HG03457 (cell line): Measurements from ENCODE around the gene KCNIP4.

Source experiments
- ATAC-seq: cut with Tn5 transposase; IDR thresholded peaks from one replicate; pipeline ENCODE4 v1.9.1; 2021; ENCODE audit warnings: moderate number of reproducible peaks; ENCODE audit not compliant: unreplicated experiment

KCNIP4 gene

DNA sequence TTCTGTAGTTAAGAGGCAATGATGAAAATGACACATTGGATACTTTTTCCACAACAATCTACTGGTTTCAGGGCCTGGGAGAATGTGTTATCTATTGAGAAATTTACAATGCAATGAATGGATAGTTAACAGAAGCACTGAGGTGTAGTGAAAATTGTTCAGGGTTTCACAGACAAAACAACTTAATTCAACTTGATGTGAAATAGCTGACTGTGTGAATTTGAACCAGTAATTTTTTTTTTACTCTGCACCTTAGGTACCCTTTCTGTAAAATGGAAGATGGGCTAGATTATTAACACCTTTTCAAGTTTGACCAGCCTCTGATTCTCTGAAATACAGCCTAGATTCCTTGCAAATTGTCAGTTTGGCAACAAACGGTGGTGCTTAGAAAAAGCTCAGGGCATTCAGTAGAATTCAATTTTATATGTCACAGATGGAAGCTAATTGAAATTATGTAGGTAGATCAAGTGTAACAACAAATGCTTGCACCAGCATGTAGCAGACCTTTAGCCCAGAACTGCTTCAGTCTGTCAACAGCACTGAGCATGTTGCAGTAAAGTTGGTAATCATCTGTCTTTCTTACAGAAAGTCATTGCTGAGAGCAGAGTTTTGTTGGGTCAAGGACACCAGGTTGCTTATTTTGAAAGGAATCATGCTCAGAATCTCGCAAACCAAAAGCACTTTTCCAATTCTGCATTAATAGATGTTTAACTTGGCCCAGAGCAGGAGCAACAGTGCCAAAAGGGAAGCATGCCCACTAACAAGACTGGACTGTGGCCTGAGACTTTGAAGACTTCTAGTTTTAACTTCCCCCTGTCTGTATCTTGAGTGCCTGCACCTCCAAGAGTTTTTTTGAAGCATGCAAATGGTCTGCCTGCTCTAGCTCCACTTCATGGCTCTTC, 721.7 kb downstream of the KCNIP4 start:
- no peak for ATAC-seq

GRCh38 chr4:21211846-21212245, 736.7 kb downstream of the KCNIP4 start:
- no peak for ATAC-seq

GRCh38 chr4:21209860-21210259, 738.7 kb downstream of the KCNIP4 start:
- no peak for ATAC-seq

DNA sequence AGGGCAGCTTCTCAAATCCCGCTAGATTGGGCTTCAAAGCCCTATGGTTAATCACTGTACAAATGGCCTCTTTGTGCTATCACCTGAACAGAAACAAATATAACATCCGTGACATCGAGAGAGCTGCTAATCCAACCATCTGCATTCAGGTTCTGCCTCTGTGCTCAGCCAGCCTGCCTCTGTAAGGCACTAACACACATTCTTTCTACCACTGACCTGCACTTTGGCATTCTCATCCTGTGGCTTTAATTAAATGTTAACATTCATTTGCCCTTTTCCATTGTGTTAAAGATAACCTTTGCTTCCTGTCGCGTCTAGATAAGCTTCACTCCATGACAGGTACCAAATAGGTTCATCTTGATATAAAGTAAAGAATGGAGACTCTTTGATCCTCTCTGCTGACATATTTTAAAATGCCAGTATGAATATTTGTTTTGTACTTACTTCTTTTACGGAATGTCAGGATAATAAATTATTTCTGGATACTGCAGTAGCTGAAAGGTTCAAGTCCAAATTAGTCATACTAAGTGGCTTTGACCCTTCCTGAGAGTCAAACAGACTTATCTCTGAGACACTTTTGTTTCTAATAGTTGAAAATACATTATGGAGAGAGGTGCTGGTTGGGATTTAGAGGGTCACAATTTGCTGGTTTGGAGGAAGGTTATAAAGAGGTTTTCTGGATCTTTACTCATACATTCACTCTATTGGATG, 742.6 kb downstream of the KCNIP4 start:
- ATAC-seq, result no peak

- no peak for ATAC-seq
Observed at GRCh38 chr4:21203416-21203815, 745.2 kb downstream of the KCNIP4 start.

DNA sequence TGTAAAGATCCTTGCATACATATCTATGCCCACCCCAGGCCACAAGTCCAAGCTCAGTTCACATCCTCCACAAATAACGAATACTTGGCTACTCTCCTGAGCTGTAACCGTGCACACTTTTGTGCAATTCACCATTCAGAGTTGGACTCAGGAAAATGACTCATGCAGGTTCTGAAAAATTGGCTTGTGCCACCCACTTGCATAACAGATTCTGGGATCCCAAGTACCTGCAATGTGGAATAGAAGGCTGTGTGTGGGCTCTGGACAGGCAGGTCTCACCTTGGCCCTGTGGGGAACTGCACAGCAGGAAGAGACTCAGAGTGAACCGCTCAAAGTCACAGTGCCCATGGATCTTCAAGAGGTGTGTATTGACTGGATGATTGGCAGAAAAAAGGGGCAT, 745.6 kb downstream of the KCNIP4 start:
- no peak for ATAC-seq

- ATAC-seq, result no peak
Observed at GRCh38 chr4:21198683-21199082, 749.9 kb downstream of the KCNIP4 start.

DNA sequence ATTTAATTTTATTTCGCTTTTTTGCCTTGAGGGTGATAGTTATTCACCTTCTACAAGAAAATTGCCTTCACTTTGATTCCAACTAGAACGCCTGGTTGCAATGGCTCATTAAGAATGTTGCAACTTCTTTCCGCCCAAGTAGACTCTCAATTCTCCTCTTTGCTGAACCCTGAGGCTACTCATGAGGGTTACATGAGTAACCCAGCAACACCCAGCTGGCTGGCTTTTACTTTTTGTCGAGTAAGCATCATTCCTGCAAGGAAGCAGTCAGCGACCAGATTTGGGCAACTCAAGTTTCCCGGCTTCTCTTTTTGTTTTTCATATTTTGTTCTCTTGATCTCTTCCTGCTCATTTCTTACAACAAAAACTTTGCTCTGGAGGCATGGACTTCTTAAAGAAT, 752.9 kb downstream of the KCNIP4 start:
- ATAC-seq, result no peak

DNA sequence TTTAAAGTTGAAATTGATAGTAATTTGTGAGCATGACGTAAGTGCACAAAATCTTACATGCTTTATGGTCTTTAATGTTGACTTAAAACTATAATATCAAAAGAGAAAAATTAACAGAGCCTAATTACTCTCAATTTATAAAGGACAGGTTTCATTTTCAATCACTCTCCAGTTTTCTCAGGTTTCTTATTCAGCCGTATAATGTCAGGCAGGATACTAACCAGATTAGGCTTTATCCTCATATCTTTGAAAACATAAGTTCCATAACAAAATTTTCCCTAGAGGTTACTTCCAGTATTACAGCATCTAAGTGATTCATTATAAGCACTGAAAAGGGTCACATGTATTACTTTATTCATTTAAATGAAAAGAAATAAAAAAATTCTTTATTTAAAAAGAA, 756.2 kb downstream of the KCNIP4 start:
- ATAC-seq, result no peak

GRCh38 chr4:21191317-21191716, 757.3 kb downstream of the KCNIP4 start:
- ATAC-seq, result no peak

GRCh38 chr4:21184788-21185187, 763.8 kb downstream of the KCNIP4 start:
- no peak for ATAC-seq

- no peak for ATAC-seq
Observed at GRCh38 chr4:21181716-21182115, 766.9 kb downstream of the KCNIP4 start.

DNA sequence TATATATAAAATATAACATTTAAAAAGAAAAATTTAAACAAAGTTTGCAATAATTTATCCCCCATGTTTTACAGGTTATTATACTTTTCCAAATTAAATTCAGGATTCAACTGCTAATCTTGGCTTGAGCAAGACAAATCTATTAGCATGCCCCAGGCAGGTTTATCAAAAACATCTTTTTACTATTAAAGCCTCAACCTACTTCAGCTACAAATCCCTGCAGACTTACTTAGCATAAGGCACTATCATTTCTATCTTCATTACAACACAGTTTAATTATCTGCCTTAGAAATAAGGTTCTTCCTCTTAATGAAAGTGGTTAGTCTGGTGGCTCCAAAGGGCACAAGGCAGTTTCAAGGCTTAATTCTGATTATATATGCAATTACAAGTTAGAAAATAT, 770.7 kb downstream of the KCNIP4 start:
- ATAC-seq, result no peak

DNA sequence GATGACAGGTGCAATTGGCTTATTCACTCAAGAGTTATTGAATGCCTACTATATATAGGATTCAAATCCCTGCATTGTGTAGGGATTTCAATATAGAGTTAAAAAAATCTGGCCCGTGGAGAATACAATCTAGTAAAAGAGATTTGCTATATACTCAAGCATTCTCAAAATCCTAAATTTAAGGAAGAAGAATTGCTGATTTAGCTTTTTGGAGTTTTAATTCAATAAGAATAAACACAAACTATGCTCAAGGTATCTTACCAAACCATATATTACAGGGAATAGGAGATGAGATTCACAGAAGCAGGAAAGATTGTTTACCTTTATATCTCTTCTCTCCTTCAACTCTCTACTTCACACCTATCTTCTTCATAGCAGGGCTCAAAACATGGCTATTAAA, 771.5 kb downstream of the KCNIP4 start:
- ATAC-seq, result no peak

DNA sequence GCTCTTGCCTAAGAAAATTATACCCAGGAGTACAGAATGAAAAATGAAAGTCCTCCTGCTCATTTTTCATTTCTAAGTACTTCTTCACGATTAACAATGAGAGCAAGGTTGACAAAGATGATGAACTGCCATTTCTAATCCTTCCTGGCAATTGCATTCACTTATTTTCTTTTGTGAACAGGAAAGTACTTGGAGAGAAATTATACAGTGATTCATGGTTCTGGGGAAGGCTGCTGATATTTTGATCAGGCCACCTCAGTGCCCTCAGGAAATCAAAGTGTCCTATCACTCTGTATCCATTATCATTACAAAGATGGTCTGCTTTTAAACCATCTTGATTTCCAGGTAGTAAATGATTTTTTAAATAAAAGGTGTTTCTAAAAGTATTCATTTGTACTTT, 780.9 kb downstream of the KCNIP4 start:
- no peak for ATAC-seq

GRCh38 chr4:21155367-21155766, 793.2 kb downstream of the KCNIP4 start:
- no peak for ATAC-seq

GRCh38 chr4:21139327-21139726, 809.2 kb downstream of the KCNIP4 start:
- no peak for ATAC-seq

- ATAC-seq, result no peak
Observed at GRCh38 chr4:21136051-21136630, 812.4 kb downstream of the KCNIP4 start.

- ATAC-seq, result no peak
Observed at GRCh38 chr4:21134994-21135393, 813.6 kb downstream of the KCNIP4 start.

- ATAC-seq, result no peak
Observed at GRCh38 chr4:21130606-21131005, 818.0 kb downstream of the KCNIP4 start.

DNA sequence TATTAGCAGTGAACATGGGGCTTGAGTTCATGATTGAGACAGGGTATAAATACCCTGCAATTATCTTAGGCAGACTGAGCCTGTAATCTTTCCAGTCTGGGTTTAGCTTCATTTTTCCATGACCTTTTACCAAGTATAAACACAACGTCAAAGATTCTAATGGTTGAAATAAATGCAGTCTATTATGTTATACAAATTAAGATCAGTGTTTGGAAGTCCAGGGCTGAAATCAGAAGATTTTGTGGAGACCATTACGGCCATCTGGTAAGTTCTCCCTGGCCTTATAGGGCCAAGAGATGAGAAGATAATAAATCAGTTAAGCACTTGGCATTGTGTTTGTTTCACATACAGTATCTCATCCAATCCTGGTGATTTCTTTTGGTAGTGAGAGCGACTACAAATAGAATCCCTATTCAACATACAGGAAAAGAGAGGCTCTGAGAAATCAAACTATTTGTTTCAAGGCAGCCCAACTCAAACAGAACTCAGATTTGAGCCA, 822.5 kb downstream of the KCNIP4 start:
- no peak for ATAC-seq

DNA sequence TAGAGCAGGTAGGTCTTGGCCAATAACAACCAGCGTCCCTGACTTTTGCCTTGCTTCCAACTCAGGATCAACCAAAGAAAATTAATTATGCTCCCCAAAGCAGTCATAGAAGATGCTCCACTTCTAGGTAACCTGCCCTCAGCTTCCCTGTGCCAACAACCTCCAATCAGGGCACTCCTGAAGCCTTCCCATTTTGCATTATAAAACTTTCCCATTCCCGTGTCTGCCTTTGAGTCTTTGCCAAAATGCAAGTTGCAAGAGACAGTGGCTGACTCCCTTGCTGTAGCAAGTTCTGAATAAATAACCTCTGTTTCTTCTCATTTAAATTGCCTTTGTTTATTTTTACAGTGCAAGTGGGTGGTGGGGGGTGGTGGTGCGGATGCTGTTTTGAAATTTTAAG, 830.3 kb downstream of the KCNIP4 start:
- no peak for ATAC-seq
